GM19397 (cell line): ENCODE results near the gene MRPL53.
A peak's percentile ranks its signal among the peaks of the same experiment; 100 is the strongest.
"Not testable (repeated sequence)": the region's sequence is repeated elsewhere in the genome, so short reads cannot be mapped to it uniquely, and the experiment has no call there.

ENCODE experiments used
- ATAC-seq: cut with Tn5 transposase; IDR thresholded peaks from one replicate; pipeline ENCODE4 v1.9.1; 2021; ENCODE audit warnings: mild to moderate bottlenecking, moderate library complexity; ENCODE audit not compliant: unreplicated experiment

The MRPL53 gene

DNA sequence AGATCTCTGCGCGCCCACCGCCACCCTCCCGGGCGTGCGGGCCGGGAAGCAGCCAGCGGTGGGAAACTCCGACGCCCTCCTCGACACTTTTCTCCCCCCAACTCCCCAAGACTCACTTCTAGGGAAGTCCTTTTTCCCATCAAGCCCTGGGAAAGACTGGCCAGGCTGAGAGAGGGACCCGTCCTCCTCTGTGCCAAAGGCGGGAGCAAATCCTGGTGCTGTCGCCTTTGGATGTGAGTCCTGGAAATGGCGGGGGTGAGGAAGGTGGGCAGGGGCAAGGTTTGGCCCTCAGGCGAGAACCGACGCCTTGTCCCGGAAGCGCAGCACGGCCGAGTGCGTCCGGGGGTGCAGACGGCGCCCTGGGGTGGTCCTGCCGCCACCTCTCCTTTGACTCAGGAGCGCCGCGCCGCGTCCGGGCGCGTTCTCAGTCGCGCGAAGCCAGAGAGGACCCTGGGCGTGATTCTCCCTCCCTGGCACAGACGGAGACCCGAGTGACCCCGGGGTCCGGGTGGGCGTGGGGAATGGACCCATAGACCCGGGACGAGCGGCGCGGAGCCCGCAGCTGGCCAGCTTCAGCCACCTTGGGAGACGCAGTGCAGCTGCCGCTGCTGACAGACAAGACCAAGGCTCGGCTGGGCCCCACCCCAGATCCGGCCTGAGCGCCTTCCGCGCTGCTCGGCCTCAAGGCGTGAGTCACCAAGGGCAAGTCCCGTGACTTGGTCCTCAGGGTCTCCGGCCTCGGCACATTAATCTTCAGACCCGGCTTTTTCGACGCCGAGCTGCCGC is 30.4 kb upstream of the MRPL53 start:
- peak; percentile 37 for ATAC-seq

- no peak for ATAC-seq
Observed at GRCh38 chr2:74502147-74502719, 29.8 kb upstream of the MRPL53 start.

DNA sequence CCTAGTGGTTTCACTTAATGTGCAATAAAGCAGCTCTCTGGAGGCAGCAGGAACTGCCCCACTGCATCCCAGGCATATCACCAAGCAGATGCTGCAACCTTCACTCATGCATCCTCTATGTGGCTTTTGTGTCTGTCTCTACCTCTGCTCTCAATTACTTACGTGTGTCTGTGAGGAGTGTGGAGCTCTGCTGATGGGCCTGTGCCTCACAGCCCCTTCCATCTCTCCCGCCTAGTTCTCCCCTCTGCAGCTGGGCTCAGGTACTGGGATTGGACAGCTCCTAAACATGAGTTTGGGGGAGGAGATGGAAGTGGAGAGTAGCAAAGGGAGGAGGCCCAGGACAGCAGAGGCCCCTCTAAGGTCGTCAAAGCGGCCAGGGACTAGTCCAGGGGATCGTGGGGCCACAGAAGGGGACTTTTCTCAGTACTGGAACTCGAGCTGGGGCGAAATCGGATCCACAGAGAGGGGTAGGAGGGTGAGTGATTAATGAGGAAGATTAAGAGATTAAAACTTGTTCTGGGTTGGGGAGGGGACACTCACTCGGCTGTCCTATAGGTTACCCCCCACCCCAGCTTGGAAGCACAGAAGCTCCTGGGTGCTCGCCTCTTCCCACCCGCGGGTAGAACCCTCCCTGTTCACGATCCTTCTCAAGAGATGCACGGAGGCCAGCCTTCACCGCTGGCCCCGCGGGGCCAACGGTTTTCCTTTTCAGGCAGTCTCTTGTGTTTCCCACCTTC is 29.0 kb upstream of the MRPL53 start:
- no peak for ATAC-seq

DNA sequence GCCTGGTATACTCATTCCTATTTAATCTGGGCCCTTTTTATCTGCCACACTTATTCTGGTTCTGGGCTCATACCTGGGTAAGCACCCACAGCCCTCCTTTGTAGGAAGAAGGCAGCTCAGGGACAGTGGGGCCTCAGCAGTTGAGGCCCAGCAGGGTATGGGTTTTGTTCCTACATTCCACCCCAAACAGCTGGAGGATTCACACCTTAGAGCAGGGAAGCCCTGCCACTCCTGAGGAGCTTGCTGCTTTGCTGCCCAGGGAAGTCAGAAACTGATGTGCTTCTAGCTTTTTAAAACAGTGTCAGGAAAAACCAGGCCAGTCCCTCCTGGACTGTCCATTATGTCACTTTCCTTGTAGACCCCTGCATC is 28.1 kb upstream of the MRPL53 start:
- no peak for ATAC-seq

DNA sequence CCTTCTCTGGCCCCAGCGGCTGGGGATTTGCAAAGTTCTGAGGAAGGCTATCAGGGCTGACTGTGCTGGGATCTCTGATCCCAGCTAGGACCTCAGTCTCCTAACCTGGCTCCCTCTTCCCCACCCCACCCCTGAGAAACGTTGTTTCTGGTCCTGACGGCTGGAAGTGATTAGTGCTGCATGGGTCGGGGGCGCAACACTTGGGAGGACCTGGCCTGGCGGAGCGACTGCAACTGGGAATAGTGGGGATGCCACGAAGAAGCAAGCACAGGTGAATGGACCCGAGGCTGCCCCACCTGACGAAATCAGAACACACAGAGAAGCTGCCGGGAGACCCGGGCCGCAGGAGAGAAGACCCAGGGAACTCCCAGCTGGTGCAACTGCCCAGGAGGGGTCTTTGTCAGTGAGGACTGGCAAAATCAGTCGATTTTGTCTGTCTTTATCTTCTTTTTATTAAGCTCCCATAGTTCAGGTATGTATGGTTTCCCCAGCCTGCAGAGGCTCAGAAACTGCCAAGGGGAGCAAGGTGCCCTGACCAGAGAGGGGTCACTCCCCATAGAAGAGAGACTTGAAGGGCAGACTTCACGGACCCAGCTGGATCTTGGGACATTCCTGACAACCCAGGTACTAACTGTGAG is 27.6 kb upstream of the MRPL53 start:
- no peak for ATAC-seq

- no peak for ATAC-seq
Observed at GRCh38 chr2:74499267-74499939, 26.9 kb upstream of the MRPL53 start, which contains the start of gene LBX2. Gene LBX2, minus strand, starts transcription at chr2:74499603. Its CDS starts 66 bp downstream, at chr2:74499537.

GRCh38 chr2:74498500-74499266 is 26.2 kb upstream of the MRPL53 start:
- no peak for ATAC-seq

DNA sequence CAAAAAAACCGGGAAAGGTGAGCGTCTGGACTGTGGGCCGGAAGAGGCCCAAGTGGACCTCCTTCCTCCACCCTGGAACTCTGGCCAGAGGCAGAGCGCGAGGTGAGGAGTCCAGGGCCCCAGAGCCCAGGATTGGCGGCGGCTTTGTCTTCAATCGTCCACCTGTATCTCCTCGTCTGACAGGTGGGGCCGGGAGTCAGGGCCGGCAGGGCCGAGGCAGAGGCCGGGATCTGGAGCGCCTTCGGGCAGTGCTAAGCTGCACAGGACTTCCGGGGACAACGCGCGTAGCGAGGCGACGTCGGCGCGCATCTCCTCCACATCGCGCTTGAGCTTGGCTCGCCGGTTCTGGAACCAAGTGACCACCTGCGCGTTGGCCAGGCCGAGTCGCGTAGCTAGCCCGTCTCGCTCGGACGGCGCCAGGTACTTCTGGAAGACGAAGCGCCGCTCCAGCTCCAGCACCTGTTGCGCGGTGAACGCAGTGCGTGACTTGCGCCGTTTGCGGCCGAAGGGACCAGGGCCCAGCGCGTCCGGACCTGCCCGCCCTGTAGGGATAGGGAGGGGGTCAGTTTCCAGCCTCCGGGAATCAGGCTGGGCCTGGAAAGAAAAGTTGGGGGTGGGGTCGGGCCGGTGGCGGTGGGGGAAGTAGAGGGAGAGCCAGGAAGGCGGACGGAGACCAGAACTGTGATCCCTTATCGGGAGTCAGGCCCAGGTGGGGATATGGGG is 25.5 kb upstream of the MRPL53 start:
- no peak for ATAC-seq

- no peak for ATAC-seq
Observed at GRCh38 chr2:74496997-74497776, 24.7 kb upstream of the MRPL53 start.

- ATAC-seq, result no peak
Observed at GRCh38 chr2:74495440-74495839, 23.0 kb upstream of the MRPL53 start.

GRCh38 chr2:74493546-74493945 is 21.1 kb upstream of the MRPL53 start:
- ATAC-seq, result no peak

DNA sequence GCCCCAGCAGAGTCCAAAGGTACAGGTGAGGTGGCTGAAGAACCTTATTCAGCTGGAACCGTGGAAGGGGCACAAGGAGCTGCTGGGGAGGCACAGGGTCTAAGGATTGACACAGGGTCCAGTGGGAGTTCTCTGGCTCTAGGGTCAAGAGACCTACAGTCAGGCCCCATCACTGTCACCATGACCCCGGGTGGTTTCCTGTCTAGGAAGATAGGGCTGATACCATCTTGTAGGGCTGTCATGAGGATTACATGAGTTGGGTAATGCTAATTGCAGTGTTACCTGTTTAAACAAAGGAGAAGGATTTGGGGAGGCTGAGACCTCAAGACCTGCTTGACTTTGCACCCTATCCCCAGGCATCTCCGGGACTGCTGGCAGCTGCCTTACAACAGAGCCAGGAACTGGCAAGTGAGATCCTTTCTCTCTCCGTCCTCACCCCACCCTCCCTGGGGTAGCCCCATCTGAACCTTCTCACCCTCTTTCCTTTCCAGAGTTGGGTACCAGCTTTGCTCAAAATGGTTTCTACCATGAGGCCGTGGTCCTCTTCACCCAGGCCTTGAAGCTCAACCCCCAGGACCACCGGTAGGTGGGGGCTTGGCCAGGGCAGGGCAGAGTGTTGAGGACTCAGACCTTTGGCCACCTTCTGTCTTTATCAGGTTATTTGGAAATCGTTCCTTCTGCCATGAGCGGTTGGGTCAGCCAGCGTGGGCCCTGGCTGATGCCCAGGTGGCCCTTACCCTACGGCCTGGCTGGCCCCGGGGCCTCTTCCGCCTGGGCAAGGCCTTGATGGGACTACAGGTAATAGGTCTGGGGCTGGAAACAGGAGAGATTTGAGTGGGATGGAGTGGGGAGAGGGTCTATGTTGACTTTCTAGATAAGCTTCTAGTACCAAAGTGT is 19.4 kb upstream of the MRPL53 start:
- no peak for ATAC-seq

GRCh38 chr2:74489906-74490305 is 17.4 kb upstream of the MRPL53 start:
- no peak for ATAC-seq

GRCh38 chr2:74488643-74489481 is 16.4 kb upstream of the MRPL53 start:
- ATAC-seq, result no peak

- ATAC-seq, result no peak
Observed at GRCh38 chr2:74486141-74486540, 13.7 kb upstream of the MRPL53 start.

GRCh38 chr2:74483675-74484164 is 11.2 kb upstream of the MRPL53 start:
- ATAC-seq, result not testable (repeated sequence)
